GM12873 (cell line): ENCODE results near the gene GPC5.

Experiments used
- CTCF ChIP-seq: IDR thresholded peaks from 2 replicates; pipeline ENCODE4 v1.5.1; 2012; ENCODE audit warnings: low read depth, mild to moderate bottlenecking, moderate library complexity, low read length, control low read depth; ENCODE audit not compliant: insufficient read depth; ENCODE audit errors: missing control alignments

GPC5 gene

DNA sequence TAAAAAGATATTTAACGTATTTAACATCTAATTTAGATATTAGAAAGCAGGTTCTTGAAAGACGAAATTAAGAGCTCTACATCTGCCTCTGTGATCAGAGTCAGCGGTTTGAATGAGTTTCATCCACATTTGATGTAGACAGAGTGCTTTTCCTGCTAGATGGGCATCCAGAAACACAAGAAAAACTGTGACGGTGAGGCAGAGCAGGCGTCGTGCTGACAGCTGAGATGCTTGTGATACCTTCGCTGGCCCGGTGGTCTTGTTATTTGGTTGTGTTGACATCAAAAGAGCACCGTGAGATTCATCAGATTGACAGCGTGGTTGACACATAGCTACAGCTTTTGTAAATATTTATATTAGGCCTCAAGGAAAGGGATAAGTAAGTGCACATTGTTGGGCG lies 399.1 kb downstream of the GPC5 start:
- no peak for TF ChIP-seq CTCF

DNA sequence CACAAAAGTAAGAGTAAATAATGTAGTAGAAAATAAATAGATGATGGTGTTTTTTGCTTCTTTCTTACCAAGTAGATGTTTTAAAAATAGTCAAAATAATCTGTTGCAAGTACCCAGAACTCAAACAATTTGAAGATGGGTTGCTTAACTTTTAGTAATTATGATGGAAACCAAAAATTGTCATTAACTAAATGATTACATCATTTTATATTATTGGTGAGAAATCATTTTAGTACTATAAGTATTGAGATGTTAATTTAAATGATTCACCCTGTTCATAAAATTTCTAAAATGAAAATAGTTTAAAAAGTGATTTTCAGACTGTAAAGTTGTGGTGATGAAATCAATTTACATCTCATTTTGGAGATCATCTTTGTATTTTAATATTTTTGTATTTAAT lies 404.5 kb downstream of the GPC5 start:
- no peak for TF ChIP-seq CTCF

DNA sequence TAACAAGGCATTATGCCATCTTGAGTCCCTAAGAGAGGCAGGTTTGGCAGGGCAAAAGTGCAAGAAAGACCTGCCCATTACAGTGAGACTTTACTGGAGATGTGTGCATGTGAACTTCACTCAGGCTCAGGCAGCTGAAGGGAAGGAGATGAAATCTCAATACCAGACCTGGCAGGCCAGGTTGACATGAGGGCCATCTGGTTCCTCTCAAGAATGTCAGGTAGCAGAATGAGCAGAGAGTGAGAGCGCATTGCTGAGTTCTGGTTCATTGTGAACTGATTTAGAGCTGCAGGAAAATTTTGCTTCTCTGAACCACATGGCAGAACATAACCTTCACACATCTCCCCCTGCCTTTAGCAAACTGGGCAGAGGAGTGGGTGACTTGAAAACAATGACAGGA lies 406.3 kb downstream of the GPC5 start:
- TF ChIP-seq CTCF, result no peak

DNA sequence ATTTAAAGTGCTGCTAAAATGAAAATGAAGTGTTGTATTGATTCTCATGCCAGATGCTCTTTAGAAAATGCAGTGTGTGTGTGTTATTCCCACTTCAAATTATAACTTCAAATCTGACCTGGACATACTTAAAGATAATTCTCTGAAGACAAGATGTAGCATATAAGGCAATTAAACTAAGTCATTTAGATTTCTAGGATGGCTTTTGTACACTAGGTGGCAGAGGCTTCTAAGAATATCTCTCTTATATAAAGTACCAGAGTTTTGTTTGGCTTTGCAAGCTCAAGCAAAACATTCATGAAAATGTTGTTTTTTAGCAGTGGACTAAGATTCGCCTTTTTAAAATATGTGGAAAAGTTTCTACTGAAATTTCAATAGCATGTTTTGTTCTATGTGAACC lies 407.2 kb downstream of the GPC5 start:
- TF ChIP-seq CTCF, result no peak

DNA sequence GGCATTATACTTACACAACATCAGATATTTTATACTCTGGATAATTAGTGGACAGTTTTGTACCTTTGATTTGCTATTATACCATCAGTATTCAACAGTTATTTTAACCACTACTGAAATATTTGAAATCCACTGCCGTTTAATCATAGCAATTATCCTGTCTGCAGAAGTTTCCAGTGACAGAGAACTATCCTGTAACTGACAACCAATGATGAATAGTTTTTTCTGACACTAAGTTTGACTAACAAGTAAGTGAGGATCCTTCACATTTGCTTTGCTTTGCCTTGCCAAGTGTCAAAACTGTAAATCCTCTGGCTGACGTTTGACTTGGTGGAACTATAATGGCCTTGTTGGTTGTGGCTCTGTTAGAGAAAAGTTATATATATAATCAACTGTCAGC lies 410.7 kb downstream of the GPC5 start:
- TF ChIP-seq CTCF, result no peak

- TF ChIP-seq CTCF, result no peak
Observed at GRCh38 chr13:91813253-91813652, 414.8 kb downstream of the GPC5 start.

- no peak for TF ChIP-seq CTCF
Observed at GRCh38 chr13:91816263-91816807, 417.9 kb downstream of the GPC5 start.

- TF ChIP-seq CTCF, result peak; percentile 3
Observed at GRCh38 chr13:91817250-91817649, 418.8 kb downstream of the GPC5 start.
